Measurements from ENCODE around the gene GRID1. TPM values are rescaled to one million over a fixed set of nuclear protein-coding genes. Genes with fewer than 3 reads are reported as not detected.

Gene GRID1
- total RNA-seq, 4 donors from 2014 or later, result 1.4 to 4.9 (median 2.0) TPM

- DNase-seq (ENCODE audit: low spot score in 2 of 2), result peak in 1 of 2 donors; percentile 64
- TF ChIP-seq CTCF (IDR thresholded peaks at IDR 0.05) (no peak), POLR2A (IDR thresholded peaks at IDR 0.05) (no peak)
- intact Hi-C loops (cut with DNase I; ENCODE audit: low total_unique reads), result loop anchor here (5.0 kb wide), 1 partner anchor 1142 kb away; no protein-coding TSS in a partner anchor
- H3K4me3 ChIP-seq (ENCODE audit: low read depth, poor library complexity, severe bottlenecking), result no peak overlapping the region
- WGBS, 2 donors, result 77 to 79% methylated on average over 7 of the region's 7 CpGs
Measured at GRCh38 chr10:86373828-86374227, 7.2 kb upstream of the GRID1 start.

GRCh38 chr10:86373251-86373650, 6.7 kb upstream of the GRID1 start:
- no peak for DNase-seq (ENCODE audit: low spot score in 2 of 2)
- WGBS, 2 donors, result 79% methylated on average over 3 of the region's 3 CpGs
- no peak for TF ChIP-seq POLR2A (IDR thresholded peaks at IDR 0.05)
- no peak for TF ChIP-seq CTCF (IDR thresholded peaks at IDR 0.05)
- intact Hi-C loops (cut with DNase I; ENCODE audit: low total_unique reads), result loop anchor here (5.0 kb wide), 1 partner anchor 1141 kb away; no protein-coding TSS in a partner anchor
- no peak overlapping the region for H3K4me3 ChIP-seq (ENCODE audit: low read depth, poor library complexity, severe bottlenecking)

- intact Hi-C loops (cut with DNase I; ENCODE audit: low total_unique reads), result loop anchor here (5.0 kb wide), 1 partner anchor 1141 kb away; no protein-coding TSS in a partner anchor
- TF ChIP-seq CTCF (IDR thresholded peaks at IDR 0.05) (no peak), POLR2A (IDR thresholded peaks at IDR 0.05) (no peak)
- WGBS, 2 donors, result 79 to 91% methylated on average over 5 of the region's 5 CpGs
- peak in 1 of 2 donors; percentile 68 for DNase-seq (ENCODE audit: low spot score in 2 of 2)
- no peak overlapping the region for H3K4me3 ChIP-seq (ENCODE audit: low read depth, poor library complexity, severe bottlenecking)
Measured at GRCh38 chr10:86372784-86373239, 6.2 kb upstream of the GRID1 start.

GRCh38 chr10:86372119-86372783, 5.7 kb upstream of the GRID1 start:
- intact Hi-C loops (cut with DNase I; ENCODE audit: low total_unique reads), result loop anchor here (5.0 kb wide), 1 partner anchor 1140 kb away; no protein-coding TSS in a partner anchor
- TF ChIP-seq POLR2A (IDR thresholded peaks at IDR 0.05) (no peak), CTCF (IDR thresholded peaks at IDR 0.05) (no peak)
- 61 to 71% methylated on average over 7 of the region's 7 CpGs for WGBS, 2 donors
- DNase-seq (ENCODE audit: low spot score in 2 of 2), result peak in 1 of 2 donors; percentile 67
- no peak overlapping the region for H3K4me3 ChIP-seq (ENCODE audit: low read depth, poor library complexity, severe bottlenecking)

- intact Hi-C loops (cut with DNase I; ENCODE audit: low total_unique reads), result loop anchor here (5.0 kb wide), 1 partner anchor 1139 kb away; no protein-coding TSS in a partner anchor
- H3K4me3 ChIP-seq (ENCODE audit: low read depth, poor library complexity, severe bottlenecking), result no peak overlapping the region
- TF ChIP-seq POLR2A (IDR thresholded peaks at IDR 0.05), result no peak
- no peak for TF ChIP-seq CTCF (IDR thresholded peaks at IDR 0.05)
- WGBS, 2 donors, result 84 to 85% methylated on average over 5 of the region's 5 CpGs
- peak in 1 of 2 donors; percentile 57 for DNase-seq (ENCODE audit: low spot score in 2 of 2)
Measured at GRCh38 chr10:86371691-86372090, 5.1 kb upstream of the GRID1 start.

Measured in lower leg skin (tissue), 4 donors.